Stimulated activated CD4-positive, alpha-beta T cell treated with anti-CD3 and anti-CD28 coated beads, Interleukin-12 subunit alpha, Interleukin-12 subunit beta, amount 100 ng/mL, for 4 hours (primary cell): ENCODE measurements around the gene ROBO1.

Experiments used
- DNase-seq: peaks from one replicate; pipeline ENCODE4 v3.0.0-alpha.2; 2020

ROBO1 gene

GRCh38 chr3:79664455-79664854 is 103.3 kb downstream of the ROBO1 start:
- no peak for DNase-seq

- no peak for DNase-seq
These were observed 105.9 kb downstream of the ROBO1 start for GRCh38 chr3:79661896-79662295.

- DNase-seq, result no peak
These were observed 110.7 kb downstream of the ROBO1 start for GRCh38 chr3:79657076-79657475.

- no peak for DNase-seq
These were observed 113.8 kb downstream of the ROBO1 start for GRCh38 chr3:79654019-79654418.

GRCh38 chr3:79653266-79653830 is 114.5 kb downstream of the ROBO1 start:
- no peak for DNase-seq

GRCh38 chr3:79651536-79652065 is 116.2 kb downstream of the ROBO1 start:
- DNase-seq, result no peak

- no peak for DNase-seq
These were observed 127.9 kb downstream of the ROBO1 start for GRCh38 chr3:79639855-79640254.

GRCh38 chr3:79636372-79636771 is 131.4 kb downstream of the ROBO1 start:
- no peak for DNase-seq

GRCh38 chr3:79632842-79633241 is 135.0 kb downstream of the ROBO1 start:
- DNase-seq, result no peak

- no peak for DNase-seq
These were observed 148.9 kb downstream of the ROBO1 start for GRCh38 chr3:79618883-79619282.

GRCh38 chr3:79606414-79606813 is 161.4 kb downstream of the ROBO1 start:
- no peak for DNase-seq

GRCh38 chr3:79604681-79605080 is 163.1 kb downstream of the ROBO1 start:
- DNase-seq, result no peak

- DNase-seq, result no peak
These were observed 165.4 kb downstream of the ROBO1 start for GRCh38 chr3:79602385-79602784.

- no peak for DNase-seq
These were observed 169.2 kb downstream of the ROBO1 start for GRCh38 chr3:79598594-79598993.

GRCh38 chr3:79597709-79598108 is 170.1 kb downstream of the ROBO1 start:
- no peak for DNase-seq

- DNase-seq, result no peak
These were observed 180.6 kb downstream of the ROBO1 start for GRCh38 chr3:79587150-79587549.

- DNase-seq, result no peak
These were observed 181.6 kb downstream of the ROBO1 start for GRCh38 chr3:79586232-79586631.

- no peak for DNase-seq
These were observed 194.9 kb downstream of the ROBO1 start for GRCh38 chr3:79572930-79573329.

- no peak for DNase-seq
These were observed 198.9 kb downstream of the ROBO1 start for GRCh38 chr3:79568938-79569337.

GRCh38 chr3:79564192-79564591 is 203.6 kb downstream of the ROBO1 start:
- DNase-seq, result no peak

- DNase-seq, result no peak
These were observed 207.1 kb downstream of the ROBO1 start for GRCh38 chr3:79560698-79561097.

- no peak for DNase-seq
These were observed 208.9 kb downstream of the ROBO1 start for GRCh38 chr3:79558943-79559342.

- no peak for DNase-seq
These were observed 212.1 kb downstream of the ROBO1 start for GRCh38 chr3:79555655-79556054.

GRCh38 chr3:79551997-79552396 is 215.8 kb downstream of the ROBO1 start:
- DNase-seq, result no peak

- DNase-seq, result no peak
These were observed 216.4 kb downstream of the ROBO1 start for GRCh38 chr3:79551321-79551892.
